ENCODE data around the gene CFAP92. TPM values are rescaled to one million over a fixed set of nuclear protein-coding genes. Genes with fewer than 3 reads are reported as not detected.

The CFAP92 gene
- total RNA-seq, 1 donor, result not detected

GRCh38 chr3:128965280-128965679, 28.6 kb downstream of the CFAP92 start:
- TF ChIP-seq CTCF (IDR thresholded peaks at IDR 0.05; ENCODE audit: insufficient read depth, low read depth, low read length), result no peak
- no peak for DNase-seq (ENCODE audit: low read depth)
- H3K4me3 ChIP-seq (ENCODE audit: low read depth, low read length), result no peak overlapping the region

GRCh38 chr3:128956440-128956839, 37.4 kb downstream of the CFAP92 start:
- no peak for DNase-seq (ENCODE audit: low read depth)

DNA sequence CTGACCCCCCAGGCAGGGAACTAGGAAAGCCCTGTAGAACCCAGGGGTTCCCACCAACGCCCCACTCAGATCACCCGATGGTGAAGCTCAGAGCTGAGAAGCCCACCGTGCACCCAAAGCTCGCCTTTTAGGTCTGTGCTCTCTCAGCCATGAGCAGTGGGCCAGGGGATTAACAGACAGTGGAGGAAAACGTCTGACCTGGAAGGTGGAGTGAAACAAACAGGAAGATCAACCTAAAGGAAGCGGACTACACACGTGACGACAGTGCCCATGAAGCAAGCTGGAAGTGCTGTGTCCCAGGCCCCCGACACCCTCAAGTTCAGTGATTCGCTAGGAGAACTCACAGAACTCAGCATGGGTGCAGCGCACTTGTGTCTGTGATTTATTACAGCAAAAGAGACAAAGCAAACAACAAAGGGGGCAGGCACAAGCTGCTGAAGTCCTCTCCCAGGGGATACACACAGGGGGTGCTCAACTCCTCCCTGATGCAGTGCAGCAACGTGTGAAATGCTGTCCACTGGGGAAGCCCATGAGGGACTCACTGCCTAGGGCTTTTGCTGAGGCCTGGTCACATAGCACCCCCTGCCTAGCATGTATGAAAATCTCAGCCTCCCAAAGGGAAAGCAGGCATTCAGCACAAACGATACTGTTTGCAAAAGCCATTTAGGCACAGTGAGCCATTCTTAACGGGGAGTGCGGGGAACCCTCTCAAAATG, 43.5 kb downstream of the CFAP92 start:
- peak; percentile 44 for TF ChIP-seq CTCF (IDR thresholded peaks at IDR 0.05; ENCODE audit: insufficient read depth, low read depth, low read length)
- DNase-seq (ENCODE audit: low read depth), result peak; percentile 36
- H3K4me3 ChIP-seq (ENCODE audit: low read depth, low read length), result no peak overlapping the region

More at GRCh38 chr3:128956440-128956839, 37.4 kb downstream of the CFAP92 start:
- no peak for TF ChIP-seq CTCF (IDR thresholded peaks at IDR 0.05; ENCODE audit: insufficient read depth, low read depth, low read length)
- H3K4me3 ChIP-seq (ENCODE audit: low read depth, low read length), result no peak overlapping the region

- no peak overlapping the region for H3K4me3 ChIP-seq (ENCODE audit: low read depth, low read length)
- no peak for DNase-seq (ENCODE audit: low read depth)
- no peak for TF ChIP-seq CTCF (IDR thresholded peaks at IDR 0.05; ENCODE audit: insufficient read depth, low read depth, low read length)
Measured at GRCh38 chr3:128949158-128949557, 44.7 kb downstream of the CFAP92 start.

DNA sequence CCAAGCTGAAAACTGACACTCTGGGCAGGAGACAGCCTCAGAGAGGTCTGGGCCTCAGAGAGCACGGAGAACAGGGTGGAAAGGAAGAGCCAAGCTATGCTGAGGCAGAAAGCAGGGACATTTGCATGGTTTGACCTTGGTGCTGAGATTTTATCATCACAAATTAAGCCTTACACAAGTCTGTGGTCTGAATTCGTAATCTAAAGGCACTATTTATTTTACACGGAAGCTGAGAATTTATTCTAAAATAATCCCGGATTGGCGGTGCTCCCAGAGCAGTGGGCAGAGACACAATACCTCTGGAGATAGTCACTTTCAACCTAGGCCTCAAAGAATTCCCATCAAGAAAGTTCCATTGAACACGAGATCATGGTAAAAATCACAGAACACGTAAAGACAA, 47.5 kb downstream of the CFAP92 start:
- DNase-seq (ENCODE audit: low read depth), result peak; percentile 39
- H3K4me3 ChIP-seq (ENCODE audit: low read depth, low read length), result no peak overlapping the region
- TF ChIP-seq CTCF (IDR thresholded peaks at IDR 0.05; ENCODE audit: insufficient read depth, low read depth, low read length), result no peak

- H3K4me3 ChIP-seq (ENCODE audit: low read depth, low read length), result no peak overlapping the region
- no peak for TF ChIP-seq CTCF (IDR thresholded peaks at IDR 0.05; ENCODE audit: insufficient read depth, low read depth, low read length)
- DNase-seq (ENCODE audit: low read depth), result no peak
Measured at GRCh38 chr3:128945878-128946175, 48.0 kb downstream of the CFAP92 start.
